ENCODE results near the gene CCR4. TPM values are rescaled to one million over a fixed set of nuclear protein-coding genes. Genes with fewer than 3 reads are reported as not detected.

CCR4 gene
- total RNA-seq, 5 donors from 2014 or later (not counting 1 experiment from before 2014, with no cell fraction given), result 37.4 to 85.4 (median 74.8) TPM

DNA sequence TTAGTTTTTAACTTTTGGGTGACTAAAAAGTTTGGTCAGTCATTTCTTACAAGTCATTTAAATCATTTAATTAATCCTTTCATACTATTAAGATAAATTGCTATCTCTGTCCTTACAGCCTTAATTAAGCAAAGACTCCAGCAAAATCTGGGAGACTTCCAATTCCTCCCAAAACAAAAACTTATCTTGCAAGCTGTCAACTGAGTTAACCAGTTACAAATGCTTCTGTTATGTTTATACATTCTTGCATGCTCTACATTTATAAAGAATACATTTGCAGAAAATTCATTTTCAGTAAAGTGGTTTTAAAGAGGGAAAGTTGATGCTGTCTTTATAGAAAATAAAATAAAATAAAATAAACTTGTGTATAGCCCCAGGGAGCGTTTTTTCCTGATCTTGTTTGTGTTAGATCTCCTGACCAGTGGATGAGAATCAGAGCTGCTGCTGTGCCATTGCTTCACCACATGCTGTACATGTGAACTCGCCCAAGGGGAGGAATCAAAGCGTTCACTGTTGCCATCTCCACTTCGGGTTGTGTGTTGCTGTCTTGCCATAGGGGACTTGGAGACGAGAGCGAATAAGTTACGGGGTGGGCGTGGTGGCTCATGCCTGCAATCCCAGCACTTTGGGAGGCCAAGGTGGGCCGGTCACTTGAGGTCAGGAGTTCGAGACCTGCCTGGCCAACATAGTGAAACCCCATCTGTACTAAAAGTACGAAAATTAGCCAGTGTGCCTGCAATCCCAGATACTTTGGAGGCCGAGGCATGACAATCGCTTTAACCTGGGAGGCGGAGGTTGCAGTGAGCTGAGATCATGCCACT, 5.5 kb downstream of the CCR4 start:
- no peaks in the 10 kb centered on the region for H3K9me3 ChIP-seq
- Mint-ChIP-seq H3K4me3 (peak overlapping the region; percentile 28 to 73 (median 51)), H3K9me3 (no peaks in the 10 kb centered on the region), H3K27me3 (no peaks in the 10 kb centered on the region), H3K36me3 (peaks cover 23% of the 10 kb centered on the region), H3K4me1 (peaks cover 48 to 73% (median 51%) of the 10 kb centered on the region in 3 donors), H3K27ac (peak overlapping the region in 1 of 2 donors; percentile 29)
- ChIA-PET CTCF (interaction anchor here (0.5 to 0.9 kb wide), 4 partner anchors 10 to 787 kb away, joined by 3 to 5 read pairs (median 4); no protein-coding TSS in a partner anchor), POLR2A (interaction anchor here (0.6 kb wide), 3 partner anchors 73 to 115 kb away, joined by 6 to 9 read pairs (median 8); no protein-coding TSS in a partner anchor)
- no peaks in the 10 kb centered on the region for H3K36me3 ChIP-seq (ENCODE audit: control insufficient read depth in 2 of 2, extremely low read depth in 1 of 2, insufficient read depth in 1 of 2, low read length in 1 of 2)
- WGBS (ENCODE audit: insufficient coverage), result 81% methylated on average over 12 of the region's 14 CpGs
- DNase-seq (no peak), ATAC-seq (replicated peaks in 1 of 4) (no peak)
- H3K27ac ChIP-seq (ENCODE audit: low read length), result no peak overlapping the region
- H3K4me3 ChIP-seq (ENCODE audit: control insufficient read depth in 1 of 2, extremely low read depth in 1 of 2, low read length in 1 of 2), result no peak overlapping the region
- H3K4me1 ChIP-seq (ENCODE audit: control insufficient read depth in 1 of 2, extremely low read depth in 1 of 2, insufficient read depth in 2 of 2, low read length in 2 of 2), result peaks cover 26 to 31% of the 10 kb centered on the region in 2 experiments
- no peaks in the 10 kb centered on the region for H3K27me3 ChIP-seq (replicated peaks in 1 of 2; ENCODE audit: control insufficient read depth in 2 of 2, extremely low read depth in 1 of 2, insufficient read depth in 2 of 2, low read length in 1 of 2)

DNA sequence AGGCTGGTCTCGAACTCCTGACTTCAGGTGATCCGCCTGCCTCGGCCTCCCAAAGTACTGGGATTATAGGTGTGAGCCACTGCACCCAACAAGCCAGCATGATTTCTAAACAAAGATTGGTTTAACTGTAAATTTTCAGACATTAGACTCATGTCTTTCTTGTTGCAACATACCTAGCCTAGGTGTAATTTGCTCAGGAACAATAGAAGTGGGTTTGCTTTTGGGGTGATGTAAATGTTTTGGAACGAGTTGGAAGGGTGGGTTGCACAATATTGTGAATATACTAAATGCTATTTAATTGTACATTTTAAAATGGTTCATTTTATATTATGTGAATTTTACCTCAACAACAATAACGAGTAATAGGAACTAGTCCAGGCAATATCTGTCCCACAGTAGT, 7.1 kb downstream of the CCR4 start:
- CTCF ChIA-PET, result interaction anchor here in 1 of 2 donors (0.6 kb wide), 1 partner anchor 780 kb away, joined by 7 read pairs; no protein-coding TSS in a partner anchor
- ATAC-seq (replicated peaks in 1 of 4), result no peak
- H3K27ac Mint-ChIP-seq, result no peak overlapping the region

DNA sequence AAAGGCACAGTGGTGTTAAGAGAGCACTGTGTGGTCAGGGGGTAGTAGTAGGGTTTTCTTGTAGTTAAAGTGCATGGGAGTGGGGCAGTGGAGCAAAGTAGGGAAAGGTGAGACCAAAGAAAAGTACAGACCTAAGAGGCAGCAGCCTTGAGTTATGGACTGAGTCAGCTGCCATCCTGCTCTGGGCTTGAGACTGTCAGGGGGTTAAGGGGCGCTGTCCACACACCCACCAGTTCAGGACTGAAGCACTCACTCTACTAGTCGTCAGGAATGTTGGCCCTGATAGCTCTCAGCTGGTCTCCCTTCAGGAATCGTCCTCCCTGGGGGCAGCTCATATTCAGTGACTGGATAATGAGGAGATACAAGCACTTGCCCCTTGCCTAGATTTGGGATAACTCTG, 7.9 kb downstream of the CCR4 start:
- POLR2A ChIA-PET, result interaction anchor here in 1 of 2 donors (0.6 kb wide), 1 partner anchor 34 kb away, joined by 7 read pairs; no protein-coding TSS in a partner anchor
- no peak overlapping the region for H3K4me3 ChIP-seq (ENCODE audit: control insufficient read depth in 1 of 2, extremely low read depth in 1 of 2, low read length in 1 of 2)
- DNase-seq (no peak), ATAC-seq (replicated peaks in 1 of 4) (no peak)
- no peak overlapping the region for H3K4me3 Mint-ChIP-seq
- CTCF ChIA-PET, result interaction anchor here in 1 of 2 donors (0.6 kb wide), 1 partner anchor 781 kb away, joined by 7 read pairs; no protein-coding TSS in a partner anchor
- H3K9me3 ChIP-seq, result no peaks in the 10 kb centered on the region
- no peaks in the 10 kb centered on the region for H3K9me3 Mint-ChIP-seq
- H3K4me1 Mint-ChIP-seq, result peaks cover 40 to 66% (median 46%) of the 10 kb centered on the region in 3 donors
- H3K27ac Mint-ChIP-seq, result peak overlapping the region; percentile 4 to 72
- H3K27me3 Mint-ChIP-seq, result no peaks in the 10 kb centered on the region
- no peaks in the 10 kb centered on the region for H3K36me3 ChIP-seq (ENCODE audit: control insufficient read depth in 2 of 2, extremely low read depth in 1 of 2, insufficient read depth in 1 of 2, low read length in 1 of 2)
- peaks cover 14% of the 10 kb centered on the region for H3K36me3 Mint-ChIP-seq
- WGBS (ENCODE audit: insufficient coverage), result 80% methylated on average over 1 of the region's 3 CpGs
- H3K4me1 ChIP-seq (ENCODE audit: control insufficient read depth in 1 of 2, extremely low read depth in 1 of 2, insufficient read depth in 2 of 2, low read length in 2 of 2), result peaks cover 19 to 21% of the 10 kb centered on the region in 2 experiments
- no peaks in the 10 kb centered on the region for H3K27me3 ChIP-seq (replicated peaks in 1 of 2; ENCODE audit: control insufficient read depth in 2 of 2, extremely low read depth in 1 of 2, insufficient read depth in 2 of 2, low read length in 1 of 2)
- H3K27ac ChIP-seq (ENCODE audit: low read length), result no peak overlapping the region

More for the DNA sequence above, 7.1 kb downstream of the CCR4 start:
- peaks cover 40 to 64% (median 45%) of the 10 kb centered on the region in 3 donors for H3K4me1 Mint-ChIP-seq
- Histone ChIP-seq H3K36me3 (ENCODE audit: control insufficient read depth in 2 of 2, extremely low read depth in 1 of 2, insufficient read depth in 1 of 2, low read length in 1 of 2) (no peaks in the 10 kb centered on the region), H3K27ac (ENCODE audit: low read length) (no peak overlapping the region), H3K4me3 (ENCODE audit: control insufficient read depth in 1 of 2, extremely low read depth in 1 of 2, low read length in 1 of 2) (no peak overlapping the region), H3K9me3 (no peaks in the 10 kb centered on the region), H3K4me1 (ENCODE audit: control insufficient read depth in 1 of 2, extremely low read depth in 1 of 2, insufficient read depth in 2 of 2, low read length in 2 of 2) (peaks cover 17 to 19% of the 10 kb centered on the region in 2 experiments), H3K27me3 (replicated peaks in 1 of 2; ENCODE audit: control insufficient read depth in 2 of 2, extremely low read depth in 1 of 2, insufficient read depth in 2 of 2, low read length in 1 of 2) (no peaks in the 10 kb centered on the region)
- no CpG with 5 or more reads among the region's 5 CpGs for WGBS (ENCODE audit: insufficient coverage)
- H3K9me3 Mint-ChIP-seq, result no peaks in the 10 kb centered on the region
- POLR2A ChIA-PET, result no interaction called here
- H3K4me3 Mint-ChIP-seq, result no peak overlapping the region
- peaks cover 20% of the 10 kb centered on the region for H3K36me3 Mint-ChIP-seq
- DNase-seq, result no peak
- H3K27me3 Mint-ChIP-seq, result no peaks in the 10 kb centered on the region

DNA sequence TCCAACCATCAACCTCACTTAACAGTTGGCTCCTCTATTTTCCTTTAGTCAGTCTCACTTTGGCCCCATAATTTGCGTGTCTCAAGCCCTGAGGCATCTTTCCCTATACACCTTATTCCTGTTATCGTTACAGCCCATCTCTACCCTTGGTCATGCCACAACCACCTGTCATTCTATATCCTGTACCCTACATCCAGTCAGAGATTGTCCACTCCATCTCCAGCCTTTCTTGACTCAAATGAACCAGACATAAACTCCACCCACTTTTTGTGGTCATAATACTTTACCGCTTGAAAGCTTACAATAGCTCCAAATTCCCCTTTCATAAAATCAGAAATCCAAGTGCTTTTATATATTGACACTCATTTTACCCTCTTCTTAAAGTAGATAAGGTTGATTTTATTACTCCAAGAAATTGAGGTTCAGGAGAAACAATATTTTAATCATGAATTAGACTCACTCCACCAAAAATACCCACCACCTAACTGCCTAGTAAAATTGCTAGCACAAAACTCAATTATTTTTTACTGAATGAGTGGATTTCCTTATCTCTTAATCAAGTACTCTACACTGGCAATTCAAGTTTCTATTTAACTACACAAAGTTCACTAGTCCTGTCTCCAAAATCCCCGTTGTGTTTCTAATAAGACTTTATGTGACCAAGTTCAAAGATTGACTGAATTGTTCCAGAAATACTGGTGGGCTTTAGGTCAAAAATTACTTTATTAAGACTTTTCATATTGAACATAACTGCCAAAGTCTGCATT, 9.1 kb downstream of the CCR4 start:
- 28% methylated on average over 2 of the region's 4 CpGs for WGBS (ENCODE audit: insufficient coverage)
- H3K27me3 ChIP-seq (replicated peaks in 1 of 2; ENCODE audit: control insufficient read depth in 2 of 2, extremely low read depth in 1 of 2, insufficient read depth in 2 of 2, low read length in 1 of 2), result no peaks in the 10 kb centered on the region
- peaks cover 6 to 7% (median 7%) of the 10 kb centered on the region in 3 donors for H3K9me3 Mint-ChIP-seq
- H3K4me3 ChIP-seq (ENCODE audit: control insufficient read depth in 1 of 2, extremely low read depth in 1 of 2, low read length in 1 of 2), result no peak overlapping the region
- DNase-seq (peak in 1 of 35 experiments; percentile 58), ATAC-seq (replicated peaks in 1 of 4) (peak in 2 of 4 experiments; percentile 21 to 22)
- peaks cover 14% of the 10 kb centered on the region for H3K36me3 Mint-ChIP-seq
- H3K27me3 Mint-ChIP-seq, result no peaks in the 10 kb centered on the region
- POLR2A ChIA-PET, result interaction anchor here in 1 of 2 donors (0.7 to 1.3 kb wide), 2 partner anchors 12 to 754 kb away, joined by 3 read pairs; no protein-coding TSS in a partner anchor
- H3K4me1 ChIP-seq (ENCODE audit: control insufficient read depth in 1 of 2, extremely low read depth in 1 of 2, insufficient read depth in 2 of 2, low read length in 2 of 2), result peaks cover 19 to 21% of the 10 kb centered on the region in 2 experiments
- H3K36me3 ChIP-seq (ENCODE audit: control insufficient read depth in 2 of 2, extremely low read depth in 1 of 2, insufficient read depth in 1 of 2, low read length in 1 of 2), result no peaks in the 10 kb centered on the region
- CTCF ChIA-PET, result no interaction called here
- H3K27ac Mint-ChIP-seq, result peak overlapping the region; percentile 53 to 58
- peak overlapping the region; percentile 44 for H3K27ac ChIP-seq (ENCODE audit: low read length)
- no peaks in the 10 kb centered on the region for H3K9me3 ChIP-seq
- peak overlapping the region in 2 of 3 donors; percentile 3 to 37 for H3K4me3 Mint-ChIP-seq
- H3K4me1 Mint-ChIP-seq, result peaks cover 40 to 66% (median 41%) of the 10 kb centered on the region in 3 donors

DNA sequence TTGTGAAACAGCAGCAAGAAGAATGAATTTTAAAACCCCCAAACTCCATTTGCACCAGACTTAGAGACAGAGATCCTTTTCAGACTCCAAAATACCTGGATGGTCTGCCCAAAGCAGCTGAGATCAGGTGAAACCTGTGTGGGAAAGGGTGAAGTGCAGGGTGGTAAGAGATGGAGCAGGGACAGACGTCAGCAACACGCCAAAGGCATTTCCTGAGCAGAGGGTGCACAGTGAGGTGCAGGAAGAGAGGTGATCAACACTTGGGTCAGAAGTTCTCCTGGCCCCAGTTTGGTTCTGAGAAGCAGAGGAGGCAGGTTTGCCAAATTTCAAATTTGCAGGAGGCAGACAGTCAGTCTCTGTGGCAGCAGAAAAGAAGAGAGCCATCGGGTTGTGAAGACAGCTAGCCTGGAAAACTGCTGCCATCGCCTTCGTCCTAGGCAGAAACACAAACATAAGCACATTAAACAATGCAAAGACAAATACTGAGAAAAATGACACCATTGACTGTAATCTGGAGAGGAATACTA, 9.8 kb downstream of the CCR4 start:
- Histone ChIP-seq H3K4me1 (ENCODE audit: control insufficient read depth in 1 of 2, extremely low read depth in 1 of 2, insufficient read depth in 2 of 2, low read length in 2 of 2) (peaks cover 19 to 21% of the 10 kb centered on the region in 2 experiments), H3K4me3 (ENCODE audit: control insufficient read depth in 1 of 2, extremely low read depth in 1 of 2, low read length in 1 of 2) (no peak overlapping the region), H3K27me3 (replicated peaks in 1 of 2; ENCODE audit: control insufficient read depth in 2 of 2, extremely low read depth in 1 of 2, insufficient read depth in 2 of 2, low read length in 1 of 2) (no peaks in the 10 kb centered on the region), H3K27ac (ENCODE audit: low read length) (peak overlapping the region; percentile 44), H3K9me3 (no peaks in the 10 kb centered on the region), H3K36me3 (ENCODE audit: control insufficient read depth in 2 of 2, extremely low read depth in 1 of 2, insufficient read depth in 1 of 2, low read length in 1 of 2) (no peaks in the 10 kb centered on the region)
- peak; percentile 56 to 74 (median 64) for ATAC-seq (replicated peaks in 1 of 4)
- peaks cover 6 to 8% (median 7%) of the 10 kb centered on the region in 3 donors for H3K9me3 Mint-ChIP-seq
- H3K36me3 Mint-ChIP-seq, result peaks cover 14% of the 10 kb centered on the region
- peaks cover 40 to 65% (median 41%) of the 10 kb centered on the region in 3 donors for H3K4me1 Mint-ChIP-seq
- DNase-seq, result peak in 31 of 35 experiments; percentile 12 to 73 (median 39)
- WGBS (ENCODE audit: insufficient coverage), result 0% methylated on average over 1 of the region's 5 CpGs
- peak overlapping the region in 2 of 3 donors; percentile 3 to 37 for H3K4me3 Mint-ChIP-seq
- ChIA-PET POLR2A (interaction anchor here in 1 of 2 donors (1.3 kb wide), 1 partner anchor 12 kb away, joined by 3 read pairs; no protein-coding TSS in a partner anchor), CTCF (no interaction called here)
- H3K27me3 Mint-ChIP-seq, result no peaks in the 10 kb centered on the region
- H3K27ac Mint-ChIP-seq, result peak overlapping the region; percentile 53 to 58

All from T-cell (primary cell).